HEK293 (cell line): Measurements from ENCODE around the gene FCHSD1.

ENCODE experiments used
- CTCF ChIA-PET: fragments of 350-600 bp; formaldehyde crosslinking; extraction: SDS; loops from one replicate; lab custom pipeline; 2021; ENCODE audit warnings: antibody characterized with exemption; lab: Yijun Ruan, JAX
- POLR2A ChIA-PET: fragments of 300-600 bp; formaldehyde crosslinking; extraction: SDS; loops from one replicate; lab custom pipeline; 2020; ENCODE audit warnings: antibody characterized with exemption, inconsistent platforms; lab: Yijun Ruan, JAX
- H3K27ac ChIP-seq: fragments of 200-500 bp; sonication (Bioruptor generic); 2 replicates; pipeline ENCODE4 v1.5.1; 2014; ENCODE audit warnings: low read depth, low read length, control low read depth, inconsistent platforms; ENCODE audit errors: extremely low read depth
- H3K36me3 ChIP-seq, 2 experiments: fragments of 200-500 bp in 1 of 2; sonication (Bioruptor generic) in 1 of 2; 1 replicate in 1 of 2; 2 replicates in 1 of 2; pipeline ENCODE4 v1.5.1; 2014 to 2017; ENCODE audit warnings: inconsistent platforms in 2 of 2, low read length in 2 of 2; ENCODE audit not compliant: control insufficient read depth in 2 of 2, insufficient read depth in 1 of 2
- H3K4me1 ChIP-seq: fragments of 200-500 bp; sonication (Bioruptor generic); 2 replicates; pipeline ENCODE4 v1.5.1; 2014; ENCODE audit warnings: mild to moderate bottlenecking, low read length, inconsistent platforms; ENCODE audit not compliant: control insufficient read depth, insufficient read depth
- H3K4me3 ChIP-seq: 2 replicates; pipeline ENCODE4 v1.5.1; 2011; ENCODE audit warnings: low read depth, mild to moderate bottlenecking, control low read depth, low read length, moderate library complexity
- H3K9me3 ChIP-seq: fragments of 200-500 bp; sonication (Bioruptor generic); 2 replicates; pipeline ENCODE4 v1.5.1; 2014; ENCODE audit warnings: low read depth, low read length, inconsistent platforms; ENCODE audit not compliant: control insufficient read depth, insufficient read depth
- GFI1B ChIP-seq: fragments of 450-650 bp; formaldehyde crosslinking; IDR thresholded peaks from 2 replicates; pipeline ENCODE4 v1.5.1; 2016; ENCODE audit warnings: missing biosample characterization, missing genetic modification characterization
- GLIS2 ChIP-seq: fragments of 450-650 bp; formaldehyde crosslinking; IDR thresholded peaks from 2 replicates; pipeline ENCODE4 v1.5.1; 2016; ENCODE audit warnings: missing biosample characterization, missing genetic modification characterization
- MEIS1 ChIP-seq: sonication (generic); formaldehyde crosslinking; IDR thresholded peaks from 2 replicates; pipeline ENCODE4 v1.8.1; 2022; ENCODE audit warnings: missing genetic modification reagents, mild to moderate bottlenecking, borderline replicate concordance
- MYNN ChIP-seq: fragments of 450-650 bp; formaldehyde crosslinking; IDR thresholded peaks from 2 replicates; pipeline ENCODE4 v1.5.1; 2016; ENCODE audit warnings: missing biosample characterization, missing genetic modification characterization, borderline replicate concordance
- TCF7L2 ChIP-seq: IDR thresholded peaks from 2 replicates; pipeline ENCODE4 v1.6.1; 2011; ENCODE audit warnings: low read depth, mild to moderate bottlenecking, inconsistent platforms, low read length, moderate library complexity, borderline replicate concordance
- ZBTB21 ChIP-seq: fragments of 450-650 bp; formaldehyde crosslinking; IDR thresholded peaks from 2 replicates; pipeline ENCODE4 v1.5.1; 2017; ENCODE audit warnings: missing biosample characterization, missing genetic modification characterization
- ZNF114 ChIP-seq: fragments of 450-650 bp; formaldehyde crosslinking; IDR thresholded peaks from 2 replicates; pipeline ENCODE4 v1.5.0; 2017; ENCODE audit warnings: missing biosample characterization, missing genetic modification characterization
- ZNF223 ChIP-seq: fragments of 450-650 bp; formaldehyde crosslinking; IDR thresholded peaks from 2 replicates; pipeline ENCODE4 v1.5.1; 2016; ENCODE audit warnings: missing biosample characterization, missing genetic modification characterization
- ZNF302 ChIP-seq: fragments of 450-650 bp; formaldehyde crosslinking; IDR thresholded peaks from 2 replicates; pipeline ENCODE4 v1.5.1; 2016; ENCODE audit warnings: missing biosample characterization, missing genetic modification characterization, low read depth
- ZNF366 ChIP-seq: fragments of 450-650 bp; formaldehyde crosslinking; conservative IDR thresholded peaks from 2 replicates; pipeline ENCODE4 v1.5.1; 2016; ENCODE audit warnings: missing biosample characterization, missing genetic modification characterization
- ZNF707 ChIP-seq: fragments of 450-650 bp; formaldehyde crosslinking; IDR thresholded peaks from 2 replicates; pipeline ENCODE4 v1.5.1; 2016; ENCODE audit warnings: missing biosample characterization, missing genetic modification characterization
- TF ChIP-seq, protein P1 (sequence below): fragments of 450-650 bp; formaldehyde crosslinking; IDR thresholded peaks from 2 replicates; pipeline ENCODE4; 2016; ENCODE audit warnings: missing biosample characterization, missing genetic modification characterization
- TF ChIP-seq, protein P2 (sequence below): fragments of 450-650 bp; formaldehyde crosslinking; conservative IDR thresholded peaks from 2 replicates; pipeline ENCODE4 v1.5.1; 2016; ENCODE audit warnings: low read depth, missing biosample characterization, missing genetic modification characterization
- TF ChIP-seq, protein P3 (sequence below): fragments of 450-650 bp; formaldehyde crosslinking; IDR thresholded peaks from 2 replicates; pipeline ENCODE4 v1.5.1; 2016; ENCODE audit warnings: missing biosample characterization, missing genetic modification characterization
- TF ChIP-seq, protein P4 (sequence below): fragments of 450-650 bp; formaldehyde crosslinking; IDR thresholded peaks from 2 replicates; pipeline ENCODE4 v1.5.1; 2016; ENCODE audit warnings: missing biosample characterization, missing genetic modification characterization

FCHSD1 gene

DNA sequence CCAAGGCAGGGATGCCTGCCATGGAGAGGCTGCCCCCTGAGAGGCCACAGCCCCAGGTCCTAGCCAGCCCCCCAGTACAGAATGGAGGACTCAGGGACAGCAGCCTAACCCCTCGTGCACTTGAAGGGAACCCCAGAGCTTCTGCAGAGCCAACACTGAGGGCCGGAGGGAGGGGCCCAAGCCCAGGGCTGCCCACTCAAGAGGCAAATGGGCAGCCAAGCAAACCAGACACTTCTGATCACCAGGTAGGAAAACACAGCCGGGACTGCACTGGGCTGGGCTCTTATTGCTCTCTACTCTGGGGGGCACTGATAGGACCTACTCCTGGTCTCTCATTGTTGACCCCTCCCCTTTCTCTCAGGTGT is 11.2 kb downstream of the FCHSD1 start (continued):
- TF ChIP-seq GFI1B = no peak
- TF ChIP-seq, protein P1, sequence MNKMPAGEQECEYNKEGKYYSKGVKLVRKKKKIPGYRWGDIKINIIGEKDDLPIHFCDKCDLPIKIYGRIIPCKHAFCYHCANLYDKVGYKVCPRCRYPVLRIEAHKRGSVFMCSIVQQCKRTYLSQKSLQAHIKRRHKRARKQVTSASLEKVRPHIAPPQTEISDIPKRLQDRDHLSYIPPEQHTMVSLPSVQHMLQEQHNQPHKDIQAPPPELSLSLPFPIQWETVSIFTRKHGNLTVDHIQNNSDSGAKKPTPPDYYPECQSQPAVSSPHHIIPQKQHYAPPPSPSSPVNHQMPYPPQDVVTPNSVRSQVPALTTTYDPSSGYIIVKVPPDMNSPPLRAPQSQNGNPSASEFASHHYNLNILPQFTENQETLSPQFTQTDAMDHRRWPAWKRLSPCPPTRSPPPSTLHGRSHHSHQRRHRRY (tag by site-specific recombination) = no peak
- TF ChIP-seq ZNF302 (tag by site-specific recombination) = no peak
- no peak for TF ChIP-seq ZNF114 (tag by site-specific recombination)

DNA sequence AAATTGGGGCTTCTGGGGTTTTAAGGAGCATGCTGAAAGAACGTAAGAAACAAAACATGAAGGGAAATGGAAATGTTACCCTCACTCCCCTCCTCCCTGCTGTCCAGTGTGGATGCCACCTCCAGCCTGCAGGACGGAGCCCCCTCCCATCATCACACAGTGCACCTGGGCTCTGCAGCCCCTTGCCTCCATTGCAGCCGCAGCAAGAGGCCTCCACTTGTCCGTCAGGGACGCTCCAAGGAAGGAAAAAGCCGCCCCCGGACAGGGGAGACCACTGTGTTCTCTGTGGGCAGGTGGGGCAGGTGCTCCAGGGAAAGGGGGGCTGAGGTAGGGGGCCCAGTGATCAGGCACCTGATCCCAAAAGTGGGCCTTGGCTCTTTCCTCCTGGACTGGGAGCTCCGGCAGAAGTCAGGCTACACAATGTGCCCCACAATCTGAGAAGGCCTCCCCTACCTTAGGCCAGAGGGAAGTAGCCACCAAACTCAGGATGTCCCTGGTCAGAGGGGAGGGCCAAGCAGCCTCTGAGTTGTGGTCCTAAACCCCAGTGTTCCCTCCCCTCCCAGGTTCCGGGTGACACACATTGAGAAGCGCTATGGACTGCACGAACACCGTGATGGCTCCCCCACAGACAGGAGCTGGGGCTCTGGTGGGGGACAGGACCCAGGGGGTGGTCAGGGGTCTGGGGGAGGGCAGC is 11.7 kb downstream of the FCHSD1 start:
- Histone ChIP-seq H3K4me3 (no peak overlapping the region), H3K27ac (no peak overlapping the region), H3K4me1 (peaks cover 3% of the 10 kb centered on the region), H3K36me3 (peaks cover 3 to 27% of the 10 kb centered on the region in 2 experiments), H3K9me3 (no peaks in the 10 kb centered on the region)
- ChIA-PET POLR2A (interaction anchor here (0.5 kb wide), 1 partner anchor 33 kb away, joined by 3 read pairs; no protein-coding TSS in a partner anchor), CTCF (interaction anchor here (0.7 to 12.5 kb wide), 6 partner anchors 20 to 379 kb away, joined by 3 to 125 read pairs (median 4); partner anchors contain the start of gene DIAPH1)
- TF ChIP-seq MYNN (no peak), GLIS2 (tag by site-specific recombination) (0 out of 2 replicates have a peak, but pooled peaks have one; percentile 22)

DNA sequence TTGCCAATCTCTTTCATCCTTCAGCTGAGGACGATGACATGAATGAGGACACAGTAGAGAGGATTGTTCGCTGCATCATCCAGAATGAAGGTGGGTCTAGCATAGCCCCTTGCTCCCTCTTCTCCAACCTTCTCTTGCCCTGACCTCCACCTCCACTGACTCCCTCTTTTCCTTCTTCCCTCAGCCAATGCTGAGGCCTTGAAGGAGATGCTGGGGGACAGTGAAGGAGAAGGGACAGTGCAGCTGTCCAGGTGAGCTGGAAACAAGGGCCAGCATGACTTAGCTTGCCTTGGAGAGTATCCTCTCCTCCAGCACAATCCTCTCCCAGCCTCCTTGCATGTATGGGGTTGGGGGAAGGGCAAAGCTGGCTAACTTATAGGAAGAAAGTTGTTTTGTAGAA is 12.4 kb downstream of the FCHSD1 start:
- Histone ChIP-seq H3K36me3 (peaks cover 7 to 30% of the 10 kb centered on the region in 2 experiments), H3K4me1 (peaks cover 6% of the 10 kb centered on the region), H3K4me3 (no peak overlapping the region), H3K27ac (no peak overlapping the region), H3K9me3 (no peaks in the 10 kb centered on the region)
- ChIA-PET POLR2A (no interaction called here), CTCF (interaction anchor here (0.6 to 12.5 kb wide), 5 partner anchors 19 to 1452 kb away, joined by 3 to 125 read pairs (median 3); partner anchors contain the start of gene DIAPH1)
- TF ChIP-seq ZNF223 (tag by site-specific recombination) (no peak), ZNF366 (peak; percentile 35; the same call in 1 of the 2 replicates)

DNA sequence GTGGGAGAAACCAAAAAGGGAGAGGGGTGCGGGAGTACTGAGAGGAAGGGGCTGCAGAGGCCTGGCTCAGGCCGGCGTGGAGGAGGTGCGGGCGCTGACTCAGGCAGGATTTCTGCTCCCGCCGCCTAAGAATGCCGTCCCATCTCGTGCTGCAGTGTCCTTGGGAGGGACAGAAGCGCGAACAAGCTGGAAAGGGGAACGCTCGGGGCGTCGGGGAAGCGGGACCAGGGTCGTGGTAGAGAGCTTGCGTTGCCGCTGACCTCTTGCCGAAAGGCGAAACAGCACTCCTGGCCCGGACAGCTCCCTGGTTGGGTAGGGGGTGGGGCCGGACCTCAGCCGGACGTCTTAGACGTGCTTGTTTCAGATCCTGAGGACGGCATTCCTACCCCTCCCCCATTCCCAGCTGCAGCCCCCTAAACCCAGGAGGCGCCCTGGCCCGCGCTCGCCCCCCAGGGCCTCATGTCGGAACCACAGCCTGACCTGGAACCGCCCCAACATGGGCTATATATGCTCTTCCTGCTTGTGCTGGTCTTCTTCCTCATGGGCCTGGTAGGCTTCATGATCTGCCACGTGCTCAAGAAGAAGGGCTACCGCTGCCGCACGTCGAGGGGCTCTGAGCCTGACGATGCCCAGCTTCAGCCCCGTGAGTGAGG is 13.3 kb downstream of the FCHSD1 start:
- CTCF ChIA-PET = interaction anchor here (0.5 to 12.5 kb wide), 6 partner anchors 18 to 1453 kb away, joined by 3 to 125 read pairs (median 4); partner anchors contain the start of gene DIAPH1
- H3K27ac ChIP-seq = no peak overlapping the region
- no peaks in the 10 kb centered on the region for H3K9me3 ChIP-seq
- H3K4me1 ChIP-seq = peaks cover 6% of the 10 kb centered on the region
- peak overlapping the region; percentile 97 for H3K4me3 ChIP-seq
- peaks cover 10 to 32% of the 10 kb centered on the region in 2 experiments for H3K36me3 ChIP-seq
- POLR2A ChIA-PET = interaction anchor here (1.0 to 2.7 kb wide), 6 partner anchors 18 to 331 kb away, joined by 7 to 42 read pairs (median 17); partner anchors contain the start of genes DIAPH1 and RNF14
- no peak for TF ChIP-seq TCF7L2
- no peak for TF ChIP-seq ZBTB21 (tag by site-specific recombination)
- no peak for TF ChIP-seq ZNF707 (tag by site-specific recombination)
- TF ChIP-seq, protein P2, sequence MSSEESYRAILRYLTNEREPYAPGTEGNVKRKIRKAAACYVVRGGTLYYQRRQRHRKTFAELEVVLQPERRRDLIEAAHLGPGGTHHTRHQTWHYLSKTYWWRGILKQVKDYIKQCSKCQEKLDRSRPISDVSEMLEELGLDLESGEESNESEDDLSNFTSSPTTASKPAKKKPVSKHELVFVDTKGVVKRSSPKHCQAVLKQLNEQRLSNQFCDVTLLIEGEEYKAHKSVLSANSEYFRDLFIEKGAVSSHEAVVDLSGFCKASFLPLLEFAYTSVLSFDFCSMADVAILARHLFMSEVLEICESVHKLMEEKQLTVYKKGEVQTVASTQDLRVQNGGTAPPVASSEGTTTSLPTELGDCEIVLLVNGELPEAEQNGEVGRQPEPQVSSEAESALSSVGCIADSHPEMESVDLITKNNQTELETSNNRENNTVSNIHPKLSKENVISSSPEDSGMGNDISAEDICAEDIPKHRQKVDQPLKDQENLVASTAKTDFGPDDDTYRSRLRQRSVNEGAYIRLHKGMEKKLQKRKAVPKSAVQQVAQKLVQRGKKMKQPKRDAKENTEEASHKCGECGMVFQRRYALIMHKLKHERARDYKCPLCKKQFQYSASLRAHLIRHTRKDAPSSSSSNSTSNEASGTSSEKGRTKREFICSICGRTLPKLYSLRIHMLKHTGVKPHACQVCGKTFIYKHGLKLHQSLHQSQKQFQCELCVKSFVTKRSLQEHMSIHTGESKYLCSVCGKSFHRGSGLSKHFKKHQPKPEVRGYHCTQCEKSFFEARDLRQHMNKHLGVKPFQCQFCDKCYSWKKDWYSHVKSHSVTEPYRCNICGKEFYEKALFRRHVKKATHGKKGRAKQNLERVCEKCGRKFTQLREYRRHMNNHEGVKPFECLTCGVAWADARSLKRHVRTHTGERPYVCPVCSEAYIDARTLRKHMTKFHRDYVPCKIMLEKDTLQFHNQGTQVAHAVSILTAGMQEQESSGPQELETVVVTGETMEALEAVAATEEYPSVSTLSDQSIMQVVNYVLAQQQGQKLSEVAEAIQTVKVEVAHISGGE (tag by site-specific recombination) = no peak
- TF ChIP-seq MEIS1 (CRISPR knock-in tag) = no peak
- TF ChIP-seq, protein P3, sequence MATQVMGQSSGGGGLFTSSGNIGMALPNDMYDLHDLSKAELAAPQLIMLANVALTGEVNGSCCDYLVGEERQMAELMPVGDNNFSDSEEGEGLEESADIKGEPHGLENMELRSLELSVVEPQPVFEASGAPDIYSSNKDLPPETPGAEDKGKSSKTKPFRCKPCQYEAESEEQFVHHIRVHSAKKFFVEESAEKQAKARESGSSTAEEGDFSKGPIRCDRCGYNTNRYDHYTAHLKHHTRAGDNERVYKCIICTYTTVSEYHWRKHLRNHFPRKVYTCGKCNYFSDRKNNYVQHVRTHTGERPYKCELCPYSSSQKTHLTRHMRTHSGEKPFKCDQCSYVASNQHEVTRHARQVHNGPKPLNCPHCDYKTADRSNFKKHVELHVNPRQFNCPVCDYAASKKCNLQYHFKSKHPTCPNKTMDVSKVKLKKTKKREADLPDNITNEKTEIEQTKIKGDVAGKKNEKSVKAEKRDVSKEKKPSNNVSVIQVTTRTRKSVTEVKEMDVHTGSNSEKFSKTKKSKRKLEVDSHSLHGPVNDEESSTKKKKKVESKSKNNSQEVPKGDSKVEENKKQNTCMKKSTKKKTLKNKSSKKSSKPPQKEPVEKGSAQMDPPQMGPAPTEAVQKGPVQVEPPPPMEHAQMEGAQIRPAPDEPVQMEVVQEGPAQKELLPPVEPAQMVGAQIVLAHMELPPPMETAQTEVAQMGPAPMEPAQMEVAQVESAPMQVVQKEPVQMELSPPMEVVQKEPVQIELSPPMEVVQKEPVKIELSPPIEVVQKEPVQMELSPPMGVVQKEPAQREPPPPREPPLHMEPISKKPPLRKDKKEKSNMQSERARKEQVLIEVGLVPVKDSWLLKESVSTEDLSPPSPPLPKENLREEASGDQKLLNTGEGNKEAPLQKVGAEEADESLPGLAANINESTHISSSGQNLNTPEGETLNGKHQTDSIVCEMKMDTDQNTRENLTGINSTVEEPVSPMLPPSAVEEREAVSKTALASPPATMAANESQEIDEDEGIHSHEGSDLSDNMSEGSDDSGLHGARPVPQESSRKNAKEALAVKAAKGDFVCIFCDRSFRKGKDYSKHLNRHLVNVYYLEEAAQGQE (tag by site-specific recombination) = peak; percentile 92
- TF ChIP-seq, protein P4, sequence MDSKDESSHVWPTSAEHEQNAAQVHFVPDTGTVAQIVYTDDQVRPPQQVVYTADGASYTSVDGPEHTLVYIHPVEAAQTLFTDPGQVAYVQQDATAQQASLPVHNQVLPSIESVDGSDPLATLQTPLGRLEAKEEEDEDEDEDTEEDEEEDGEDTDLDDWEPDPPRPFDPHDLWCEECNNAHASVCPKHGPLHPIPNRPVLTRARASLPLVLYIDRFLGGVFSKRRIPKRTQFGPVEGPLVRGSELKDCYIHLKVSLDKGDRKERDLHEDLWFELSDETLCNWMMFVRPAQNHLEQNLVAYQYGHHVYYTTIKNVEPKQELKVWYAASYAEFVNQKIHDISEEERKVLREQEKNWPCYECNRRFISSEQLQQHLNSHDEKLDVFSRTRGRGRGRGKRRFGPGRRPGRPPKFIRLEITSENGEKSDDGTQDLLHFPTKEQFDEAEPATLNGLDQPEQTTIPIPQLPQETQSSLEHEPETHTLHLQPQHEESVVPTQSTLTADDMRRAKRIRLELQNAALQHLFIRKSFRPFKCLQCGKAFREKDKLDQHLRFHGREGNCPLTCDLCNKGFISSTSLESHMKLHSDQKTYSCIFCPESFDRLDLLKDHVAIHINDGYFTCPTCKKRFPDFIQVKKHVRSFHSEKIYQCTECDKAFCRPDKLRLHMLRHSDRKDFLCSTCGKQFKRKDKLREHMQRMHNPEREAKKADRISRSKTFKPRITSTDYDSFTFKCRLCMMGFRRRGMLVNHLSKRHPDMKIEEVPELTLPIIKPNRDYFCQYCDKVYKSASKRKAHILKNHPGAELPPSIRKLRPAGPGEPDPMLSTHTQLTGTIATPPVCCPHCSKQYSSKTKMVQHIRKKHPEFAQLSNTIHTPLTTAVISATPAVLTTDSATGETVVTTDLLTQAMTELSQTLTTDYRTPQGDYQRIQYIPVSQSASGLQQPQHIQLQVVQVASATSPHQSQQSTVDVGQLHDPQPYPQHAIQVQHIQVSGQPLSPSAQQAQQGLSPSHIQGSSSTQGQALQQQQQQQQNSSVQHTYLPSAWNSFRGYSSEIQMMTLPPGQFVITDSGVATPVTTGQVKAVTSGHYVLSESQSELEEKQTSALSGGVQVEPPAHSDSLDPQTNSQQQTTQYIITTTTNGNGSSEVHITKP (tag by site-specific recombination) = peak; percentile 75; the same call in 1 of the 2 replicates
- no peak for TF ChIP-seq MYNN
